Astrocyte (in vitro differentiated cells and primary cell): Measurements from ENCODE around the gene PRRG2.

Source experiments
- EZH2 ChIP-seq: IDR thresholded peaks from 2 replicates; pipeline ENCODE4 v1.6.1; 2012; ENCODE audit warnings: mild to moderate bottlenecking, low read length, inconsistent platforms; ENCODE audit not compliant: insufficient read depth
- TF ChIP-seq, protein P1 (sequence below): IDR thresholded peaks from 2 replicates; pipeline ENCODE4 v1.5.1; 2011; ENCODE audit warnings: low read depth, mild to moderate bottlenecking, inconsistent platforms, low read length, moderate library complexity; ENCODE audit not compliant: insufficient read depth

DNA sequence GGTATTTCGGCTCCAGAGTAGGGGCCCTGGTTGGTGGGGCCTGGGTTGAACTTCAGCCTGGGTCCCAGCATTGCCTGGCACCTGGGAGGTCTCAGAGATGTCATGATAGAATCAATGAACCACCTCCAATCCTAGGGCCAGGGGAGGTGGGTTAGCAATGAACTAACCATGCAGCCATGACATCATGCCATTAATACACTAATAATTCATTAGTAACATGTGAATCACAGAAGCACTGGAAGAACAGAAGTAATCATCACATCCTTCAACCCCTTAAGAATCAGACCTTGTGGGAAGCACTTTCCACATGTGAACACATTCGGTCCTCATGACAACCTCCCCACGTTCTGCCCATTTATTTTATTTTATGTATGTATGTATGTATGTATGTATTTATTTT lies 7.7 kb upstream of the PRRG2 start:
- TF ChIP-seq, protein P1, sequence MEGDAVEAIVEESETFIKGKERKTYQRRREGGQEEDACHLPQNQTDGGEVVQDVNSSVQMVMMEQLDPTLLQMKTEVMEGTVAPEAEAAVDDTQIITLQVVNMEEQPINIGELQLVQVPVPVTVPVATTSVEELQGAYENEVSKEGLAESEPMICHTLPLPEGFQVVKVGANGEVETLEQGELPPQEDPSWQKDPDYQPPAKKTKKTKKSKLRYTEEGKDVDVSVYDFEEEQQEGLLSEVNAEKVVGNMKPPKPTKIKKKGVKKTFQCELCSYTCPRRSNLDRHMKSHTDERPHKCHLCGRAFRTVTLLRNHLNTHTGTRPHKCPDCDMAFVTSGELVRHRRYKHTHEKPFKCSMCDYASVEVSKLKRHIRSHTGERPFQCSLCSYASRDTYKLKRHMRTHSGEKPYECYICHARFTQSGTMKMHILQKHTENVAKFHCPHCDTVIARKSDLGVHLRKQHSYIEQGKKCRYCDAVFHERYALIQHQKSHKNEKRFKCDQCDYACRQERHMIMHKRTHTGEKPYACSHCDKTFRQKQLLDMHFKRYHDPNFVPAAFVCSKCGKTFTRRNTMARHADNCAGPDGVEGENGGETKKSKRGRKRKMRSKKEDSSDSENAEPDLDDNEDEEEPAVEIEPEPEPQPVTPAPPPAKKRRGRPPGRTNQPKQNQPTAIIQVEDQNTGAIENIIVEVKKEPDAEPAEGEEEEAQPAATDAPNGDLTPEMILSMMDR, result no peak
- TF ChIP-seq EZH2, result no peak
